ENCODE data around the gene PTPN13.

- TF ChIP-seq GATA3 (IDR thresholded peaks at IDR 0.05; ENCODE audit: low read depth, low read length) (no peak), GATA2 (IDR thresholded peaks at IDR 0.05; ENCODE audit: low read depth, low read length) (no peak)
Observed at GRCh38 chr4:86815653-86816052, 221.5 kb downstream of the PTPN13 start.

All from SH-SY5Y (cell line).